H1 (cell line): ENCODE data around the gene IL10RA.

Experiments used
- CTCF ChIP-seq, 3 experiments: IDR thresholded peaks; 1 replicate in 2 of 3; 2 replicates in 1 of 3; pipeline versions ENCODE4 v1.5.1 to v1.6.1; 2011; ENCODE audit warnings: low read length in 3 of 3, mild to moderate bottlenecking in 3 of 3, inconsistent platforms in 2 of 3, low read depth in 1 of 3, moderate library complexity in 1 of 3; ENCODE audit not compliant: insufficient read depth in 1 of 3; ENCODE audit errors: control extremely low read depth in 1 of 3
- FOSL1 ChIP-seq: IDR thresholded peaks from 2 replicates; pipeline ENCODE4 v1.6.1; 2011; ENCODE audit warnings: mild to moderate bottlenecking, low read depth, low read length, moderate library complexity; ENCODE audit not compliant: insufficient read depth
- POLR2AphosphoS5 ChIP-seq: IDR thresholded peaks from 2 replicates; pipeline ENCODE4 v1.6.1; 2011; ENCODE audit warnings: low read depth, low read length
- POU5F1 ChIP-seq: IDR thresholded peaks from 2 replicates; pipeline ENCODE4 v1.6.1; 2011; ENCODE audit warnings: low read depth, mild to moderate bottlenecking, low read length, moderate library complexity
- SAP30 ChIP-seq: fragments of 300-600 bp; sonication (generic); IDR thresholded peaks from 2 replicates; pipeline ENCODE4 v1.7.1; 2012; ENCODE audit warnings: low read length, moderate library complexity, mild to moderate bottlenecking, inconsistent platforms; ENCODE audit not compliant: insufficient read depth, insufficient replicate concordance

GRCh38 chr11:117949062-117949461, 37.1 kb upstream of the IL10RA start:
- TF ChIP-seq POU5F1, result no peak
- TF ChIP-seq CTCF (IDR thresholded peaks at IDR 0.05; ENCODE audit: control extremely low read depth in 1 of 3, insufficient read depth in 1 of 3, low read depth in 1 of 3, low read length in 3 of 3), result no peak
- no peak for TF ChIP-seq POLR2AphosphoS5
- no peak for TF ChIP-seq SAP30
- no peak for TF ChIP-seq FOSL1
